HG02970 (cell line): Measurements from ENCODE around the gene DNAJC15.

Experiments
- ATAC-seq: cut with Tn5 transposase; IDR thresholded peaks from one replicate; pipeline ENCODE4 v1.9.1; 2021; ENCODE audit warnings: mild to moderate bottlenecking, moderate library complexity, moderate number of reproducible peaks; ENCODE audit not compliant: unreplicated experiment, low FRiP score

DNAJC15 gene

DNA sequence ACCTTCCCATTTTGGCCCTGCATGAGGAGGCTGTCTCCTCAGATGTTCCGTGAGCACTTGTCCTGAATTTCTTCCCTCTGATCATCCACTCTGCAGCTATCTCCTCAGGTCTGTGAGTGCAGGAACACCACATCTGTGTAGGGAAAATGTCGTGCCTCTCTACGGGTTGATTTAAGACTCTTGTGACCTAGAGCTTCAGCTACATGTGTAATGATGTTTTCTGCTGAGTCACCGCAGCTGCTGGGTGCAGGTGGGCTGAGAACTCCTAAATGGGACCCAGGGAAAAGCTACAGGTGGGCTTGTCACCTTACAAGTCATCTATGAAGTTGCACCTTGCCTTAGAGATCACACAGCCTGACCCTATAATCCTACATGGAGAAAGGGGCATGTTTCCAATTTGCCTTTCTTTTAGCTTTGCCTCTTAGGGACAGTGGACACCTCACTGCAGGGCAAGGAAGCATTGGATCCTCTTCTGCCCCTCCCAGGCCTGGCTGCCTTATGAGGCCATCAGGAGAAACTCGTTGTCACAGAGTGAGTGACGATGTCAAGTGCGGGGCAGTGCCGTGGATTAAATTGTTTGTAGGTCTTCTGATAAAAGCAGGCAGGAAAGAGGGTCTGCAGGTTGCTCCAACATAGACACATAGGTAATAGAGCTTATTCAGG lies 122.3 kb downstream of the DNAJC15 start:
- no peak for ATAC-seq

DNA sequence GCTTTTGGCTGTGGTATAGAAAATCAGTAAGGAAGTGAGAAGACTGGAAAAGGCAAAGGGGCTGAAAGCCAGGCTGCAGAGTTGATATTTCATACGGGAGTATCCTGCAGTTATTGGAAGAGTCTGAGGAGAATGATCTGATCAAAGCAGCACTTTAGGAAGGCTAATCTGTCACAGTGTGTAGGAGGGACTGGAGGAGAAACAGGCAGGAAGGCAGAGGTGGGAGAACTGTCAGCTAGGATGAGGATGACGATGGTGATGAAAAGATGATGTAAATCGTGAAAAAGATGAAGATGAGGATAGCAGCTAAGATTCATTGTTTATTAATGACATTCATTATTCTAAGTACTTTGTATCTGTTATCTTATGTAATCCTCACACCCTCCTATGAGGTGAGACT lies 123.0 kb downstream of the DNAJC15 start:
- no peak for ATAC-seq

DNA sequence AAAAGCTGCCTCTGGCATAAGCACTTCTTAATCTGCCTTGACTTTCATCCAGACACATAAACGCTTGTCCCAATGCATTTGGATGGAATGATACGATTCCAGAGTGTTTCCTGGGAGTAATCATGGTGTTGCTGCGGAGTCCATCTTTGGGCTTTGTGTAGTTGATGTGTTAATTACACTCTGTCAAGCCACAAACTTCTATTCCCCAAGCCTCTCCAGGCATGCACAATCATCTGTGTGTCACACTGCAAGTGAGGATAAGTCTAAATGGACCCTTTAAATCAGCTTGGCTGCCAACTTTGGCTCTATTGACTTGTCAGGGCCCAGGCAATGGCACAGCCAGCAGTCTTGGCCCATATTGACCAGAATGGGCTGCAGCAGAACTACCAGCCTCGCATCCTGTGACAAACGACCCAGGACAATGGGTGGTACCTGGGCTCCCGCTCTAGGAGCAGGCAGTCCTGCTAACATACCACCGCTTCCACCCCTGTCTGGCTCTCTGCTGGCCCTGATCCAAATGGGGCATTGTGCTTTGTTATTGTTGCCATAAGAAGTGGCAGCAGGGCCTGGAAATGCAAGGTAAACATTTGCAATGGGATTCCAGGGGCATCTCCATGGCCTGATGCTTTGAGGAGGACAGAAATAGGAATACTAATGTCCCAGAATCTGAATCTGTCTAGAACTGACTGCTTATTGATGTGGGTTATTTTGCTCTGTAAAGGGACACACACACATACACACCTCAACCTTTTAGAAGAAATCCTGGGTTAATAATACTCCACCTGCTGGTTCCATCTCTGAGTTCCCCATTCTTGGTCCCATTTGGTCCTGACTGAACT lies 127.2 kb downstream of the DNAJC15 start:
- ATAC-seq, result no peak

DNA sequence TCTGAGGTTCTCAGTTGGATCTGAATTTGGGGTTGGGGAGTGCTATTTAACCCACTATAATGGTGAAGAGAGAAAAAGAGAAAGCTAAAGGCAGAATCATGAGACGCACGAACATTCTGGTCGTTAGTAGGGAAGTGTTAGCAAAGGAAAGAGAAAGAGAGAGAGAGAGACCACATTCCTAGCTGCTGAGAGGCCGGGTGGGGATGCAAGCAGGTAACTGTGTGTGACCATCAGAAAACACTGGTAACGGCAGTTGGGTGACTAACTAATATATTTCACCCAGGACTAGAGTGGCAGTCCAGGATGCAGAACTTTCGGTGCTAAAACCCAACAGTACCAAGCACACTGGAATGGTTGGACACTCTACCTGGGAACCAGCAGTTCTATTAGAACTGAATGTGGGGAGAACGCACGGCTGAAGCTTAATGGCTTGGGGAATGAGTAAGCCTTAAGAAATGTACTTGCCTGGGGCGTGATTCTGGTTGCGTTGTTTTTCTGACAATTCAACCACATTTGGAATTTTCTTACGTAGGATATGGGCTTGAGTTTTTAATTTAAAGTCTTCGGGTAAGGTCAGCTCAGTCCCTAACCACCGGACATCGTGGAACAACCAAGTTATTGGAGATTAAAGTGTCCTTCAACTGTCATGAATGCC lies 130.2 kb downstream of the DNAJC15 start:
- ATAC-seq, result no peak

DNA sequence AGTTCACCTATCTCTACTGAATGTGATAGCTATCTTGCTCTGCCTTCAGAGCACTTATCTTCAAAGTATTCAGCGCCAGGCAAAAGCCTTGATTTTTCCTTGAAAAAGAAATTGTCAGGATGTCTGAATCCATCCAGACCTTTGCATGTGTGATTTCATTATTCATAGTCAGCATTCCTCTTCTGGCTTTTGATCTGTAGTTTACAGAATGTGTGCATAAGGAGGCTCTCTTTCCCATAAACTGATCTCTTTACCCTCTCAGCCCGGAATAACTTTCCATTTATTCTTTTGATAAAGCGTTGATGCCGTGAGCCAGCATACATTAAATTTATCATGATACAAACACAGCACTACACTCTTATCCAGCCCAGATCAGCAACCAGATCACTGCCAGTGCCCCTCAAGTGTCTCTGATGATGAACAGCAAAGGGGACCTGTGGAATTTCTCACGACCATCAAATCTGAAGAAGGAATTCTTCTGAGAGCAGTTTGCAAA lies 130.8 kb downstream of the DNAJC15 start:
- no peak for ATAC-seq

DNA sequence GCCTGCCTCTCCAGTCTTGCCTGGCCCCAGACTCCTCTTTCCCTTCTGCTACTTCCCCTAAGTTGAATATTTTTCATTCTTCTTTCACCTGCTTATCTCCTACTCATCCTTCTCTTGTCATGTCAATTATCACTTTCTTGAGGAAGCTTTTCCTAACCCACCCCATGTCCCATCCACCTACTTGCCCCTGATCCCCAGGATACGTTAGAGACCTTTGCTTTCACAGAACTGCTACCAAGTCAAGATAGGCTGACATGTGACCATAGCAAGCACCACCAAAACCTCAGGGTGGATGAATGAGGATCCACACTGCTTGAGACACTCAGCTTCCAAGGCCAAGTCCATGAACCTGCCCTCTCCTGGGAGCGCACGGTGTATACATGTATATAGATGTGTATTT lies 131.5 kb downstream of the DNAJC15 start:
- no peak for ATAC-seq

DNA sequence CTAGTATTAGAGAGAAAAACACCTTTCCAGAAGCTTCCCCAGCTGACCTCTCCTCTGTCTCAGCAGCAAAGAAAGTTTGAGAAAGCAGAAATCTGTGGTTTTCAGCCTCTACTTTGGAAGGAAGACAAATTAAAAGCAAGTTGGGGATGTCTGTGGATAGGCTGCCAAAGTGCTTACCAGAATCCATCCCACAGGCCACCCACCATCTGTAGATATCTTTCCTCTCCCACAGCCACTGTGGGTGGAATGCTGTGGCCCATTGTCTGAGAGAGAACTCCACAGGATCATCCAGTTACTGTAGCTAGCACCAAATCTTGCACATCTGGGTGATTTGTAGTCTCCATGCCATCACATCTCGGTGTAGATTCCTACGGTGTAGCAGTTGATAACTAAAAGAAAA lies 133.5 kb downstream of the DNAJC15 start:
- ATAC-seq, result no peak

DNA sequence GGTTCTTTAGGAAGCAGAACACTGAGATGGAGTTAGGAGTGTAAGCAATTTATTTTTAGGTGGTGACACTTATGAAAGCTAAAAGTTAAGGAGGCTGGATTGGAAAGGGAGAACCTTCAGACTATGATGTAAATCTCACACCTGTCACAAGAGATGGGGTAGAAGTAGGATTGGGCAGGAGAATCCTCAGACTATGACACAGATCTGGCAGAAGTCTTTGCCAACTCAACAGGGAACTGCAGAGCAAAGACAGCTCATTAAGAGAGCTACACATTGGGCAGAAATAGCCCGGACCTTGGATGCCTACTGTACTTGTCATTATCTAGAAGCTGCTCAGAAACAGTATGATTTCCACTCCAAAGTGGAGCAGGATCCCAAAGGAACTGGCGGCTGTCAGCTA lies 134.4 kb downstream of the DNAJC15 start:
- ATAC-seq, result no peak

DNA sequence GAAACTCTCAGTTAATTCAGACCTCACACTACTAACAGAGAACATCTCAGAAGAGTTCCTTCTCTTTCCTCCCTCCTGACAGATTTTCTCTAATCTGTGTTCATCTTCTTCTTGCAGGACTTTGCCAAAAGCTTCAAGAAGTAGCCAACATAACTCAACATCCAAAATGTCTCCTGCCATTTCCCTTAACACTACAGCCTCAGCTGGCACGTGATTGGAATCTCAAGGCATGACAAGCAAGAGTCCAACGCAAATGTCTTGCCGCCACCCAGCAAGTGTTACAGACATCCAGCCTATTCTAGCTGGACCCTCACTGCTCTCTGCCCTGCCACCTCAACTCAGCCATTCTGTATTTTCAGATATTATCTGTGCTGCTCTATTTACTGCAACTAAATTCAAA lies 135.1 kb downstream of the DNAJC15 start:
- ATAC-seq, result no peak

DNA sequence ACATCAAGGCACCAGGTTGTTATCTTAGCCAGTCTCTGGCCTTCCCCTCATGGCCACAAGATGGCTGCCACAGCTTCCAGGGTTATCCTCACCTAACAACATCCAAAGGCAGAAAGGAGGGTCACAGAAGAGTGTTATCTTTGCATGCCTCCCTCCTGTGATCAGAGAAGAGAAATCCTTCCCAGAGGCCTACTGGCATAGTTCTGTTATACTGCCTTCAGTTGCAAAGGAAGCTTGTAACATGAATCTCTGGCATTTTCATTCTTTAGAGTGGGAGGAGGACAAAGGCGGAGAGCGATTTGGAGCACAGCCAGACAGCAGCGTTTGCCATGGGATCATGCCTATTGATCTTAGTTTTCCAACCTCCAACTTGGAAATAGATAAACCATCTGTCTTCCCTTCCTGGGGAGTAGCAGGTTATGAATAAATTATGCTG lies 135.7 kb downstream of the DNAJC15 start:
- no peak for ATAC-seq
